DLD1 (cell line): ENCODE results near the gene FOXS1.

Source experiments
- in situ Hi-C: cut with HindIII; loops from 2 replicates; pipeline ENCODE4 v1.10.0; 2017; ENCODE audit warnings: low sequenced_read_pairs

The FOXS1 gene

GRCh38 chr20:31861385-31862156 lies 16.2 kb upstream of the FOXS1 start:
- in situ Hi-C loops, result no loop called here

- in situ Hi-C loops, result no loop called here
These were observed 15.7 kb upstream of the FOXS1 start for GRCh38 chr20:31861135-31861384.

GRCh38 chr20:31860390-31861134 lies 15.2 kb upstream of the FOXS1 start:
- in situ Hi-C loops, result no loop called here

- in situ Hi-C loops, result no loop called here
These were observed 14.6 kb upstream of the FOXS1 start for GRCh38 chr20:31859998-31860380.

GRCh38 chr20:31859266-31859997 lies 14.0 kb upstream of the FOXS1 start:
- in situ Hi-C loops, result no loop called here

- in situ Hi-C loops, result no loop called here
These were observed 13.3 kb upstream of the FOXS1 start for GRCh38 chr20:31858760-31859083.

- in situ Hi-C loops, result no loop called here
These were observed 12.7 kb upstream of the FOXS1 start for GRCh38 chr20:31857861-31858759.

GRCh38 chr20:31856516-31856915 lies 11.1 kb upstream of the FOXS1 start:
- in situ Hi-C loops, result no loop called here

- in situ Hi-C loops, result no loop called here
These were observed 8.1 kb upstream of the FOXS1 start for GRCh38 chr20:31853481-31853880.

GRCh38 chr20:31851240-31851955 lies 6.0 kb upstream of the FOXS1 start:
- in situ Hi-C loops, result no loop called here

GRCh38 chr20:31849306-31849930 lies 4.0 kb upstream of the FOXS1 start:
- in situ Hi-C loops, result no loop called here

GRCh38 chr20:31848088-31848999 lies 2.9 kb upstream of the FOXS1 start:
- in situ Hi-C loops, result no loop called here

GRCh38 chr20:31846793-31847138 lies 1.4 kb upstream of the FOXS1 start:
- in situ Hi-C loops, result no loop called here

GRCh38 chr20:31844737-31845299 lies 586 bp downstream of the FOXS1 start:
- in situ Hi-C loops, result no loop called here

GRCh38 chr20:31843881-31844280 lies 1.5 kb downstream of the FOXS1 start:
- in situ Hi-C loops, result no loop called here

- in situ Hi-C loops, result no loop called here
These were observed 2.1 kb downstream of the FOXS1 start for GRCh38 chr20:31843288-31843687.

- in situ Hi-C loops, result no loop called here
These were observed 2.8 kb downstream of the FOXS1 start for GRCh38 chr20:31842471-31843157.

- in situ Hi-C loops, result no loop called here
These were observed 3.5 kb downstream of the FOXS1 start for GRCh38 chr20:31841928-31842327.
